ENCODE data around the gene CAMK2D. TPM values are rescaled to one million over a fixed set of nuclear protein-coding genes. Genes with fewer than 3 reads are reported as not detected.

The CAMK2D gene
- total RNA-seq, 1 experiment from 2014 or later: 35.8 TPM

GRCh38 chr4:113435893-113436292, 325.6 kb downstream of the CAMK2D start:
- peaks cover 23% of the 10 kb centered on the region for H3K4me1 ChIP-seq (ENCODE audit: insufficient read depth, low read length, poor library complexity, severe bottlenecking)
- H3K27me3 ChIP-seq (replicated peaks; ENCODE audit: insufficient read depth, low read depth, low read length, poor library complexity): no peaks in the 10 kb centered on the region
- H3K36me3 ChIP-seq (ENCODE audit: insufficient read depth, low read length, poor library complexity, severe bottlenecking): no peaks in the 10 kb centered on the region
- TF ChIP-seq CTCF (conservative IDR thresholded peaks at IDR 0.05; ENCODE audit: low read depth, low read length) (no peak), EZH2 (IDR thresholded peaks at IDR 0.05; ENCODE audit: borderline replicate concordance, low read depth, low read length, poor library complexity, severe bottlenecking) (no peak)
- H3K9me3 ChIP-seq (ENCODE audit: low read depth, low read length, poor library complexity, severe bottlenecking): peaks cover 6% of the 10 kb centered on the region
- H3K27ac ChIP-seq (ENCODE audit: low read depth, low read length, poor library complexity, severe bottlenecking): peak overlapping the region; percentile 76
- no TSS peak for BruUV-seq (replicated peaks)
- CTCF ChIA-PET: interaction anchor here (0.6 kb wide), 1 partner anchor 40 kb away, joined by 6 read pairs; no protein-coding TSS in a partner anchor
- intact Hi-C loops (cut with micrococcal nuclease; ENCODE audit: unreplicated experiment): no loop called here
- POLR2A ChIA-PET (ENCODE audit: low non-redundant PET): interaction anchor here (0.6 kb wide), 1 partner anchor 1622 kb away, joined by 3 read pairs; no protein-coding TSS in a partner anchor
- H3K4me3 ChIP-seq (ENCODE audit: low read depth, low read length, poor library complexity, severe bottlenecking): peak overlapping the region; percentile 28
- peak; percentile 93 for DNase-seq (ENCODE audit: low spot score)

DNA sequence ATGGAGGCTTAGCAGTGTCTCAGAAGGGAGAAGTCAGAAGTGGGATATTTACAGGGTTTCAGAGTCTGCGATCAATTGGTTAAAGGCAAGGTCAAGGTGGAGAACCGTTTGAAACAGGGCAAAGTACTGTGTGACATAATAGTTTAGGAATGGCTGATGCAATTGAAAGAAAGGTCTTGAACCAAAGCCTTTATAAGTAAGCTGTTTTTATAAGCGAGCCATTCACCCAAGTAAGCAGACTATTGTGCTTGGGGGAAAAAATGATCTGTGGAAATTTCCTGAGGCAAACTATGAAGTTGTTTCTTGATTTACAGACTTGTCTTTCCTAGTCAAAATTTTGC, 327.3 kb downstream of the CAMK2D start:
- intact Hi-C loops (cut with micrococcal nuclease; ENCODE audit: unreplicated experiment): no loop called here
- peaks cover 6% of the 10 kb centered on the region for H3K9me3 ChIP-seq (ENCODE audit: low read depth, low read length, poor library complexity, severe bottlenecking)
- POLR2A ChIA-PET (ENCODE audit: low non-redundant PET): no interaction called here
- CTCF ChIA-PET: no interaction called here
- TF ChIP-seq EZH2 (IDR thresholded peaks at IDR 0.05; ENCODE audit: borderline replicate concordance, low read depth, low read length, poor library complexity, severe bottlenecking): no peak
- no peak for TF ChIP-seq CTCF (conservative IDR thresholded peaks at IDR 0.05; ENCODE audit: low read depth, low read length)
- no peaks in the 10 kb centered on the region for H3K27me3 ChIP-seq (replicated peaks; ENCODE audit: insufficient read depth, low read depth, low read length, poor library complexity)
- no peak for DNase-seq (ENCODE audit: low spot score)
- peaks cover 23% of the 10 kb centered on the region for H3K4me1 ChIP-seq (ENCODE audit: insufficient read depth, low read length, poor library complexity, severe bottlenecking)
- no peaks in the 10 kb centered on the region for H3K36me3 ChIP-seq (ENCODE audit: insufficient read depth, low read length, poor library complexity, severe bottlenecking)
- BruUV-seq (replicated peaks): no TSS peak
- H3K27ac ChIP-seq (ENCODE audit: low read depth, low read length, poor library complexity, severe bottlenecking): no peak overlapping the region
- no peak overlapping the region for H3K4me3 ChIP-seq (ENCODE audit: low read depth, low read length, poor library complexity, severe bottlenecking)

DNA sequence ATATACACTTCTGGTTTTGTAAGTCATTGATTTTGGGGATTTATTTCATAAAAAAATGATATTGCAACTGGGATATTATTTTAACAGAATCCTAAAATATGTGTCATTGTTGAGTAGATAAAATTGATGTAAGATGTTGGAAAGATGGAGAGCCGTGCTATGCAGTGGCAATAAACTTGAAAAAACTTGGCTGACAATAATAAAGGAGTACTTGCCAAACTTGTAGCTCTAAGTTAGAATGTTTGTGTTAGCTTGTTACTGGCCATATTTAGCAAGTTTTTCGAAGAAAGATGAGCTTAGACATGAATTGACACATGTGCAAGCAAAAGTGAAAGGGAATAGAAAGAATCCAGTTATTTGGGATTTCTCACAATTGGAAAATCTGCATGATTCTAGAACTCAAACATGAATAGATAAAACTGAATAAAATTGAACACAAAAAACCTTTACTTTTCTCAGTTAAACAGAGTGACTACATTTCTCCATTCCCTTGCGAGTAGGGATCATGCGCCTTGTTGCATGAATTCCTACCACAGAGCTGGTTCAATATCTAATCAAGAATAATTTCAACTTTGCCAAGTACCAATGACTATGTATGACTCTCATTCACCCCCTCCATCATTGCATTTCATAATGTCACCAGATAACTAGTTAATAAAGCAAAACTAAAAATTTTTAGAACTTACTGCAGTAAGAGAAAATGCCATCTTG, 327.8 kb downstream of the CAMK2D start:
- DNase-seq (ENCODE audit: low spot score): no peak
- POLR2A ChIA-PET (ENCODE audit: low non-redundant PET): no interaction called here
- H3K36me3 ChIP-seq (ENCODE audit: insufficient read depth, low read length, poor library complexity, severe bottlenecking): no peaks in the 10 kb centered on the region
- CTCF ChIA-PET: no interaction called here
- BruUV-seq (replicated peaks): no TSS peak
- H3K27me3 ChIP-seq (replicated peaks; ENCODE audit: insufficient read depth, low read depth, low read length, poor library complexity): no peaks in the 10 kb centered on the region
- intact Hi-C loops (cut with micrococcal nuclease; ENCODE audit: unreplicated experiment): no loop called here
- peaks cover 6% of the 10 kb centered on the region for H3K9me3 ChIP-seq (ENCODE audit: low read depth, low read length, poor library complexity, severe bottlenecking)
- peaks cover 23% of the 10 kb centered on the region for H3K4me1 ChIP-seq (ENCODE audit: insufficient read depth, low read length, poor library complexity, severe bottlenecking)
- no peak overlapping the region for H3K4me3 ChIP-seq (ENCODE audit: low read depth, low read length, poor library complexity, severe bottlenecking)
- no peak for TF ChIP-seq EZH2 (IDR thresholded peaks at IDR 0.05; ENCODE audit: borderline replicate concordance, low read depth, low read length, poor library complexity, severe bottlenecking)
- TF ChIP-seq CTCF (conservative IDR thresholded peaks at IDR 0.05; ENCODE audit: low read depth, low read length): no peak
- H3K27ac ChIP-seq (ENCODE audit: low read depth, low read length, poor library complexity, severe bottlenecking): no peak overlapping the region
